ENCODE data around the gene WNT5A.
"Not testable (repeated sequence)": the region's sequence is repeated elsewhere in the genome, so short reads cannot be mapped to it uniquely, and the experiment has no call there.

WNT5A gene

DNA sequence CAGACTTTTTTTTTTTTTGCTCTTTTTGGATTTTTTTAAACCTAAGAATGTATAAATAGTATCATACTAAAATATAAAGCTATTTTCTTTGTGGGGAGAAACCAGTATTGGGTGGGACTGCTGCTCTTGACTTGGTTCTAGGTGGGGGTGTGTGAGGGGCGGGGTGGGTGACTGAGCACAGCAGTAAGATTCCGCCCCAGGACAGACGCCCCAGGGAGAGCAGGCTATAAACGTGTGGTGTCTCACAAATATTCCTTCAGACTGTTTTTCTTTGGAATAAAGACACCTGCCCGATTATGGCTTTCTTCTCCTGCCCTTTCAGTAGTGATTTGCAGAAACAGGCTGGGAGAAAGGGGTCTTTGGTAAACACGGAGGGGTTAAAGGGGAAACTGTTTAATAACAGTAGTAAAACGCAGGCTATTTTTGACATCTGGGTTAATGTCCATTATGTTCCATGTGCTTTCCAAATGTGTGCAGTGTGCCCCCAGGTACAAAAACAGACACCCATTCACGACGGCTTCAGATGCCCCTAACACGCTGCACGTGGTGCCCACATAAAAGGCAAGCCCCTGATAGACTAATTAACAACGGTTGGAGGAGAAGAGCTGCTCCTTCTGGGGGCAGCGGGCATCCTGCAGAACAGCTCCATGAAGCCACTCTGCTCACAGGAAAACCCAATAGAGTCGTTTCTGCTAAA, 28.6 kb upstream of the WNT5A start:
- Mint-ChIP-seq H3K36me3 (ENCODE audit: low read depth) (no peaks in the 10 kb centered on the region), H3K9me3 (no peaks in the 10 kb centered on the region), H3K4me1 (ENCODE audit: low read depth) (no peaks in the 10 kb centered on the region), H3K27ac (no peak overlapping the region), H3K4me3 (no peak overlapping the region), H3K27me3 (peaks cover 3% of the 10 kb centered on the region)
- DNase-seq: no peak

DNA sequence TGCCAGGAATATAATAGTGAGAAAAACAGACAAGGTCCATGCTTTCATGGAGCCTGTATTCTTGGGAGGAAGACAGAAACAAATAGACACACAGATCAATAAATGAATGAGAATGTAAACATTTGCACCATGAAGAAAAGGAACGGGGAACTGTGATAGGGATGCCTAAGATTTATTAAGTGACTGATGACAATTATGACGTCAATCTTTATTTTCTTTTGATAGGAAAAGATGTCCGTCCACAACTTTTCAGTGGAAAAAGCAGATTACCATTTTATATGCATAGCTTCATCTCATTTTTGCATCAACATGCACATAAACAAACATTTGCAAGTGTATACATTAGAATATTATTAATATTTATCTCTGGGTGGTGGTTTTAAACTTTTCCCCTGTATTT, 27.9 kb upstream of the WNT5A start:
- no peak overlapping the region for H3K4me3 Mint-ChIP-seq
- H3K9me3 Mint-ChIP-seq: no peaks in the 10 kb centered on the region
- DNase-seq: no peak
- H3K36me3 Mint-ChIP-seq (ENCODE audit: low read depth): no peaks in the 10 kb centered on the region
- no peak overlapping the region for H3K27ac Mint-ChIP-seq
- peaks cover 3% of the 10 kb centered on the region for H3K27me3 Mint-ChIP-seq
- no peaks in the 10 kb centered on the region for H3K4me1 Mint-ChIP-seq (ENCODE audit: low read depth)

DNA sequence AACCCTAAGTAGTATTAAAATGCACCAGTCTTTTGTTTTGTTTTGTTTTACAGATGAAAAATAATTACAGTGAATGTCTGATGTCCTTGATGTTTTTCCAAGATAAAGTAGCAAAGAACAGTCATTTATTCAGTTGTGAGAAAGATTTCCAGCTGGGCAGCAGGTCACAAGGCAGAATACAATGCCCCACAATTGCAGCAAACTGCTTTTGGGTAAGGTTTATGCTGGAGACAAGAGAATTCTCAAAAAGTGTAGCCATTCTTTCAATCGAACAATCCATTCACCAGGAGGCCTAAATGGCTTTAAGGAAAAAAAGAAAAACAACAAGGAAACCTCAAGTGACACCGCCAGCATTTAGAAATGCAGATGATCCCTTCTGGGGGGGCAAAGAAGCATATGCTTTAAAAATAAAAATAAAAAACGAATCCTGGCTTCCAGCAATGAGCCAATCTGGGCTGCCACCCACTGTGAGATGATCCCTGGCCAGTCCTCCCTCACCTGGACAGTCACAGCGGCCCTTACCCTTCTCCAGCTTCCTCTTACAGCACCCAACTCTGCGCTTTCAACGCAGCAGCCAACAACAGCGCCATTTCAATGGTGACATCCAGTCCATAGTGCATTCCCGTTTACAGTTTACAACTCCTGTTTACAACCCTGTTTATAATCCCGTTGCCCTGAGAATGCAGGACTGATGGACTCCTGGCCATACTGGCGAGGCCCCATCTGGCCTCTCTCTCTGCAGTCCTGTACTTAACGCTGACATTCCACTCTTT, 25.7 kb upstream of the WNT5A start:
- DNase-seq: no peak
- H3K27ac Mint-ChIP-seq: no peak overlapping the region
- no peaks in the 10 kb centered on the region for H3K36me3 Mint-ChIP-seq (ENCODE audit: low read depth)
- no peak overlapping the region for H3K4me3 Mint-ChIP-seq
- no peaks in the 10 kb centered on the region for H3K9me3 Mint-ChIP-seq
- H3K27me3 Mint-ChIP-seq: peaks cover 5% of the 10 kb centered on the region
- no peaks in the 10 kb centered on the region for H3K4me1 Mint-ChIP-seq (ENCODE audit: low read depth)

DNA sequence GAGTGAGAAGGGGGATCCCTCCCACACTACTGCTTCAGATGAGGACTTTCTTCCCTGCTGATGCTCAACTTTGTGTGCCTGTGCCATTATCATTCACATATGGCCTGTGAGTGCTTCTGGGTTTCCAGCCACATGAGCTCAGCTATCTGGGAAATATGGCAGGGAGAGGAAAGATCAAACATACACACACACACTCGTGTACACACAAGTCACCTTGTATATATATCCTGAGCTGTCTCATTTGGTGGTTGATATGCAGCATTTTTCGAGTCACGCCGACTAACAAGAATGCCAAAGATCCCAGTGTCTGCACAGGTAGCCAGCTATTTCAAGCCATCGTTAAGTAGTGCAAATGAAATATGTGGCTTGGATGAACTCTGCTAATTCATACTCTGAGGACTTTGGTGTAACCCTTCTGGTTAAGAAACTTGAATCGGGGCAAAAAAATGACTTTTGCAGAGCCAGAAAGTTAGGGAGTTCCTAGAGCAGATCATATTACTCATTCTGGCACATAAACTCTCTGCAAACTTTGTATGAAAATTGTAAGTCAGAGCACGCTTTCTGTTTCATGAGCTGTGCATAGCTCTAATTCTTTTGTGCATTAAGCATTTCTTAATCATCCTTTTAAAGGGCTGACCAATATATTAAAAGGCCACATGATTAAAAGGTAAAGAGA, 24.9 kb upstream of the WNT5A start:
- Mint-ChIP-seq H3K27ac (no peak overlapping the region), H3K4me1 (ENCODE audit: low read depth) (no peaks in the 10 kb centered on the region), H3K27me3 (peaks cover 5% of the 10 kb centered on the region), H3K9me3 (no peaks in the 10 kb centered on the region), H3K4me3 (no peak overlapping the region), H3K36me3 (ENCODE audit: low read depth) (no peaks in the 10 kb centered on the region)
- DNase-seq: no peak

DNA sequence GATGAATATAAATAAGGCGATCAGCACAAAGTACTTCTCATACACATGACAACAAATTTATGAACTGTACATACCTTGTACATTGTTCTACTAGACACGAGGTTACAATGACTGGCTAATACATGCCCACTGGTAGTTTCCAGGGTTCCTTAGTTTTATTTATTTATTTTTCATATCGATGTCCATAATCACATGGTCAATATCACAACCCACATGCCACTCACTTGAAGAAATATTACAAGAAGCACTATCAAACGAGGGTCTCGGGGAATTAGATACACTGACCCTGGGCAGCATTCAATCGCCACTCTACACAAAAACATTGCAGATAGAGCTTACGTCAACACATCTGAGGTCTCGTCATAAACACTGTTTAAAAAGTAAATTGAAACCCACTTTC, 21.2 kb upstream of the WNT5A start:
- H3K4me3 Mint-ChIP-seq: no peak overlapping the region
- H3K27ac Mint-ChIP-seq: no peak overlapping the region
- H3K27me3 Mint-ChIP-seq: peaks cover 2% of the 10 kb centered on the region
- no peaks in the 10 kb centered on the region for H3K36me3 Mint-ChIP-seq (ENCODE audit: low read depth)
- no peaks in the 10 kb centered on the region for H3K9me3 Mint-ChIP-seq
- DNase-seq: no peak
- no peaks in the 10 kb centered on the region for H3K4me1 Mint-ChIP-seq (ENCODE audit: low read depth)

DNA sequence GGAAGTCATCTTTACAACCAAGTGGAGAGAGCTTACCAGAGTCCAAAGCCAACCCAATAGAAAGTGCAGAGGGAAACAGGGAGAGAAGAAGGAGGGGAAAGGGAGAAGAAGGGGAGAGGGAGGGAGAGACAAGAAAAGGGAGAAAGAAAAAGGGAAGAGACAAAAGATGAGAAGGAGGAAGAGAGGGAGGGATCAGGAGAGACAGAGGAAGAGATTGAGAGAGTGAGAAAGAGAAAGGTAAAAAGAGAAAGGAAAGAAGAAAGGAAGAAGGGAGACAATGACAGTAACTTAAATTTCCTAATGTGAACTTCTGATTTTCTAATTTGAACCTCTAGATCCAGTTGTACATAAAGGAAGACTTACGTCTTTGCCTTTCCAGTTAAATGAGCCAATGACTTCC, 20.7 kb upstream of the WNT5A start:
- Mint-ChIP-seq H3K4me1 (ENCODE audit: low read depth) (no peaks in the 10 kb centered on the region), H3K36me3 (ENCODE audit: low read depth) (no peaks in the 10 kb centered on the region), H3K4me3 (no peak overlapping the region), H3K27ac (no peak overlapping the region), H3K27me3 (peaks cover 2% of the 10 kb centered on the region), H3K9me3 (no peaks in the 10 kb centered on the region)
- no peak for DNase-seq

DNA sequence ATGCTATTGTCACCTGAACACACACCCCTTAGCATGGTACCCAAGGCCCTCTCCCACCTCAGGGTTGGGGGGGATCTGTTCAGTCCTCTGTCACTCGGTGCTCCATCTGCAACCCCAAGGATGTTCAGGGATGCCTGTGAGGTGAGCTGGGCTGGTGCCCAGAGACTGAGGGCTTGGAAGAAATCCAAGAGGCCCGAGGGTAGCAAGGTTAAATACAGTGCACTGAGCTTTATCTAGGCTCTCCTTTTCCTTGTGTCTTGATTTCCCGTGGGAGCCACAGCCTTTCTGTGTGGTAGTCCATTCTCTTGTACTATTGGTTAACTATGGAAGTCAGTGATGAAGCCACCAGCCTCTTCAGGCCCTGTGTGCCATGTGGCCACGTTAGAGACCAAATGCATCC, 18.7 kb upstream of the WNT5A start:
- no peak for DNase-seq

DNA sequence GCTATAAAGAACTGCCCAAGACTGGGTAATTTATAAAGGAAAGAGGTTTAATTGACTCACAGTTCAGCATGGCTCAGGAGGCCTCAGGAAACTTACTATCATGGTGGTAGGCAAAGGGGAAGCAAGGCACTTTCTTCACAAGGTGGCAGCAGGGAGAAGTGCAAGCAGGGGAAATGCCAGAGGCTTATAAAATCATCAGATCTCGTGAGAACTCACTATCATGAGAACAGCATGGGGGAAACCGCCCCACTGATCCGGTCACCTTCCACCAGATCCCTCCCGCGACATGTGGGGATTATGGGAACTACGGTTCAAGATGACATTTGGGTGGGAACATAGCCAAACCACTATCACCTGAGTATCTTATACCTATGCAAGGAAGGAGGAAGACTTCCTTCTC, 18.0 kb upstream of the WNT5A start:
- not testable (repeated sequence) for DNase-seq; H3K9me3 Mint-ChIP-seq; H3K27ac Mint-ChIP-seq; H3K27me3 Mint-ChIP-seq; H3K4me1 Mint-ChIP-seq (ENCODE audit: low read depth); H3K4me3 Mint-ChIP-seq; H3K36me3 Mint-ChIP-seq (ENCODE audit: low read depth)

More for the DNA sequence above, 18.7 kb upstream of the WNT5A start:
- H3K36me3 Mint-ChIP-seq (ENCODE audit: low read depth): no peaks in the 10 kb centered on the region
- H3K27ac Mint-ChIP-seq: no peak overlapping the region
- H3K4me1 Mint-ChIP-seq (ENCODE audit: low read depth): no peaks in the 10 kb centered on the region
- H3K4me3 Mint-ChIP-seq: no peak overlapping the region
- peaks cover 2% of the 10 kb centered on the region for H3K27me3 Mint-ChIP-seq
- H3K9me3 Mint-ChIP-seq: no peaks in the 10 kb centered on the region

DNA sequence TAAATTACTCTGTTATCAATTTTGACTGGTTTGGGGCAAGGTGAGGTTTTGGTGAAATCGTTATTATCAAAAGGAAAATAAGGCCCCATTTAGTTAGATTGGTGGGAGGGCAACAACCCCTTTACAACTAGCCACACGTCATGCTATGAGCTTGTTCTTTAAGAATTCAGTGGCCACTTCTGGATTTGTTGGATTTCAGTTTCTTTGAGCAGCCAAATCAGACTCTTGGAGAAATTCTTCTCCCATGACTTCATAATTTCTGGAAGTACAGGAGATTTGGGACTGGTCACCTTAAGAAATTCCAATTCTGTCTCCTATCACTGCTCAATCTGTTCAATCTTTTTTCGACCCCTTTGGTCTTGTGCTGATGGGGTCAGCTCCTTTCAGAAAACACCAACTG, 14.8 kb upstream of the WNT5A start:
- H3K9me3 Mint-ChIP-seq: no peaks in the 10 kb centered on the region
- DNase-seq: no peak
- no peaks in the 10 kb centered on the region for H3K36me3 Mint-ChIP-seq (ENCODE audit: low read depth)
- no peak overlapping the region for H3K27ac Mint-ChIP-seq
- no peaks in the 10 kb centered on the region for H3K27me3 Mint-ChIP-seq
- H3K4me3 Mint-ChIP-seq: no peak overlapping the region
- H3K4me1 Mint-ChIP-seq (ENCODE audit: low read depth): no peaks in the 10 kb centered on the region

DNA sequence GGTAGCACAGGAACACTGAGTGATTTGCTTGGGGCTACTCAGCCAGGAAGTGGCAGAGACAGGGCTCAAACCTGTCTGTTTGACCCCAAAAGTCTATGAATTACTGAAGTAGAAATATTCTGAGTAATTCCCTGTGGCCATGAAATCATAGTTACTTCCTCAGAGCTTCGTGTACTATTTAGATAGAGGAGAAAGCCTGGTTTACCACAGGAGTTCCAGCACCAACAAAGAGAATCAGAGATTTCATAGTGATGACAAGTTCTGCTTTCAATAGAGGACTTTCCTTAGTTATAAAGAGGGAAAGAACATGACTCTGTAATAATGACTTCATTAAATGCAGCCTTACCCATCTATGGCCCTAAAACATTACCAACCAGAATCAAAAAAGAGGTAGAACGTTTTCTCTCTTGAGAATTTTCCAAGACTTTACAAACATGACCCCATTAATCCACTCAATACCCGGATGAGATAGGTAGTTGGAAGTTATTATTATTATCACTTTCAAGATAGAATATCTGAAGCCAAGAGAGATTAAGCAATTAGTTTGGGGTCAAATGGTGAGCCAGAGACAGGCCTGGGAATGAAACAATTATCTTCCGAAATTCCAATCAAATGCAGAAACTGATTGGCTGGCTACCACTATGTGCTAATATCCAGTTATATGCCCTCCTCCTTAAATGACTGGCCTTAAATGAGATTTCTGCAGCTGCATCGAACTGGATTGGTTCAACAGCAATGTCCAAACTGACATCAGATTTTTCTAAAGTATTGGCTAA, 13.6 kb upstream of the WNT5A start:
- no peak for DNase-seq
- H3K4me1 Mint-ChIP-seq (ENCODE audit: low read depth): no peaks in the 10 kb centered on the region
- no peaks in the 10 kb centered on the region for H3K9me3 Mint-ChIP-seq
- H3K36me3 Mint-ChIP-seq (ENCODE audit: low read depth): no peaks in the 10 kb centered on the region
- H3K4me3 Mint-ChIP-seq: no peak overlapping the region
- no peak overlapping the region for H3K27ac Mint-ChIP-seq
- H3K27me3 Mint-ChIP-seq: no peaks in the 10 kb centered on the region

DNA sequence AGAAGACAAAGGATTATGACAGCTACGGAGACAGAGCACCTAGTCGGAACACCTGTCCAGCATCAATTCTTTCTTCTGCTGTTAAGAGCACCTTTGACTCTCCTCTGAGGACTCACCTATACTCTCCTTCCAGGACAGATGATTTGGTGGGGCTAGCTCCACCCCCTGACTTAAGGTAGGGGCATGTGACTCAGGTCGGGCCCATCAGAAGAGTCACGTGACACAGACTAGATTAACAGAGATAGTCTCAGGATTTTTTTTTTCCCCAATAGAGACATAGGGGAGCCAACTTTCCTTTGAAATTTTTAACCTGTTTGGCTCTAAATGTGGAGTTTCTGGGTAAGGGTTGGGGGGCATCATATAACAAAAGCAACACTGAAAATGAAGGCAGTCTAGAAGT, 11.4 kb upstream of the WNT5A start:
- no peaks in the 10 kb centered on the region for H3K9me3 Mint-ChIP-seq
- no peak overlapping the region for H3K27ac Mint-ChIP-seq
- H3K27me3 Mint-ChIP-seq: no peaks in the 10 kb centered on the region
- H3K4me1 Mint-ChIP-seq (ENCODE audit: low read depth): no peaks in the 10 kb centered on the region
- H3K4me3 Mint-ChIP-seq: no peak overlapping the region
- no peak for DNase-seq
- no peaks in the 10 kb centered on the region for H3K36me3 Mint-ChIP-seq (ENCODE audit: low read depth)

DNA sequence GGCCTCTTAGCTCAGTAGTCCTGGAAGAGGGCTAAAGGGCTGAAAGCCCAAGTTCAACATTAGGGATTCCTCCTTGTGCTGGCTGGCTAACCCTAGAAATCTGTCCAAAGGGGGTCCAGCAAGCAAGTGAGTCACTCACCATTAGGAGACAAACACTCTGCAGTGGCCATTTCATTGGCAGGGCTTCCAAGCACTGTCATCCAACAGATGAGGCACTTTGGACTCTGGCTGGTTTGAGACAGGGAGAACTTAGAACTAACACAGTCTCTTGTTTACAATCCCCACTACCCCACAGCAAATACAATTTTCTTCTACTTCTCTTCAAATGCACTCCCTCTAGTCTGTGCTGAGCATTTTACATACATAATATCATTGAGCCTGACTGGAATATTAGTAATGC, 10.1 kb upstream of the WNT5A start:
- Mint-ChIP-seq H3K27me3 (no peaks in the 10 kb centered on the region), H3K4me3 (no peak overlapping the region), H3K36me3 (ENCODE audit: low read depth) (no peaks in the 10 kb centered on the region), H3K4me1 (ENCODE audit: low read depth) (no peaks in the 10 kb centered on the region), H3K27ac (no peak overlapping the region), H3K9me3 (no peaks in the 10 kb centered on the region)
- DNase-seq: no peak

DNA sequence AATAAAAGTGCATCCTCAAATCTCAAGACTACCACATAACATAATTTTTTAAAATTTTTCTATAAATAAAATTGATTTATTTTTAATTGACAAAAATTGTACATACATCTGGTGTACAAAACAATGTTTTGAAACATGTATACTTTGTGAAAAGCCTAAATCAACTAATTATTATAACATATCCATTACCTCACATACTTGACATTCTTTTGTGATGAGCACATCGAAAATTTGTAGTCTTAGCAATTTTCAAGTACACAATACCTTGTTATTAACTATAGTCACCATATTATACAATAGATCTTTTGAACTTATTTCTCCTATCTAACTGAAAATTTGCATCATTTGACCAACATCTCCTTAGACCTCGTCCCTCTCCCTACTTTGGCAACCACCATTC, 7.9 kb upstream of the WNT5A start:
- no peak for DNase-seq

DNA sequence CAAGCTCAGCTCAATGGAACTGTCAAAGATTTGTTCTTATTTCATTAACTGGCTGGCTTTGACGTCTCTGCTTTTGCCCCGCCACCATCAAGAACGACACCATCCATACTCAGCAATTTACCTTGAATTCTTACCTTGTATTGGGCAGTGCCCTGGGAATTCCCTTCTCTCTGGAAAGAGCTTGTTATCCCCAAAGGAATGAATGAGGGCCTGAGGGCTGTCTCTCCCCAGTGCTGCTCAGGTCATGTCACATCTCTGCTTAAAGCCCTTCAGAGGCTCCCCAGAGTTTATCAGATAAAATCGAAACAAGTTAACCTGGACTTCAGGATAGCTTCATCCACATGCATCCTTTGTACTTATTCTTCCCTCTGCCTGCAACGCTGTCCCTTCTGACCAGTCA, 5.9 kb upstream of the WNT5A start:
- peaks cover 4% of the 10 kb centered on the region for H3K4me1 Mint-ChIP-seq (ENCODE audit: low read depth)
- peaks cover 30% of the 10 kb centered on the region for H3K27me3 Mint-ChIP-seq
- H3K27ac Mint-ChIP-seq: no peak overlapping the region
- no peak overlapping the region for H3K4me3 Mint-ChIP-seq
- no peaks in the 10 kb centered on the region for H3K9me3 Mint-ChIP-seq
- DNase-seq: no peak
- H3K36me3 Mint-ChIP-seq (ENCODE audit: low read depth): no peaks in the 10 kb centered on the region

More for the DNA sequence above, 7.9 kb upstream of the WNT5A start:
- H3K27me3 Mint-ChIP-seq: peaks cover 14% of the 10 kb centered on the region
- H3K4me1 Mint-ChIP-seq (ENCODE audit: low read depth): no peaks in the 10 kb centered on the region
- H3K4me3 Mint-ChIP-seq: no peak overlapping the region
- H3K9me3 Mint-ChIP-seq: no peaks in the 10 kb centered on the region
- H3K36me3 Mint-ChIP-seq (ENCODE audit: low read depth): no peaks in the 10 kb centered on the region
- H3K27ac Mint-ChIP-seq: no peak overlapping the region

Measured in activated T-cell treated with anti-CD3 and anti-CD28 coated beads, Interleukin-2, amount 50 U/mL, for 24 hours (primary cell).